A204.1 (cell line): Measurements from ENCODE around the gene CDC20.
"Not testable (repeated sequence)": the region's sequence is repeated elsewhere in the genome, so short reads cannot be mapped to it uniquely, and the experiment has no call there.

Experiments
- FAIRE-seq: peaks from 2 replicates; lab custom pipeline; 2012; peaks lifted over from hg19 to GRCh38; lab: Jason Lieb, UNC

Gene CDC20

DNA sequence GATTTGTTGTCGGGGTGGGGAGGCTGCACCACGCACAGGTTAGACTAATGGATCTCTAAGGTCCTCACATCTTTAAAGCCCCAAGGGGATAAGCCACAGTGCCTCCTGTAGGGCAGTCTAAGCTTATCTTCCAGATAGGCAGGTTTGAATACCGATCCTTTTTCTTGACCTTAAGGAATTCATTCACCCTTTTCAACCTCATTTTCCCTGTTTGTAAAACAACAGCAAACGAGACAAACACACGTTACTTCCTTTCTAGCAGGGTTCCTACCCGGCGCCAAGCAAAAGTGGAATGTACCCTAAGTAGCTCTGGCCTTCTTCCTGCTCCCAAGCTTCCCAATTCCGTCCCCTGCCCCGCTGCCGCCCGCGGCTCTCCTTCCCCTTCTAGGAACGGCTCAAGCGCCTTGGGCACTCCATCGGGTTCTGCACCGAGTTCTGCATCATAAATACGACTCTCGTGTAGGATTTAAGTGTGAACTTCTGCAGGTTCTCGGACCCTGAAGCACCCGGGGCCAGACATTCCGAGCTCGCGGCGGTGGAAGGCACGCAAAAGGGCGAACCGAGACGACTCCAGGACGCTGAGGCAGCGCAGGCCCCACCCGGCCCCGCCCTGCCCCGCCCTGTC lies 548 bp upstream of the CDC20 start:
- no peak for FAIRE-seq

DNA sequence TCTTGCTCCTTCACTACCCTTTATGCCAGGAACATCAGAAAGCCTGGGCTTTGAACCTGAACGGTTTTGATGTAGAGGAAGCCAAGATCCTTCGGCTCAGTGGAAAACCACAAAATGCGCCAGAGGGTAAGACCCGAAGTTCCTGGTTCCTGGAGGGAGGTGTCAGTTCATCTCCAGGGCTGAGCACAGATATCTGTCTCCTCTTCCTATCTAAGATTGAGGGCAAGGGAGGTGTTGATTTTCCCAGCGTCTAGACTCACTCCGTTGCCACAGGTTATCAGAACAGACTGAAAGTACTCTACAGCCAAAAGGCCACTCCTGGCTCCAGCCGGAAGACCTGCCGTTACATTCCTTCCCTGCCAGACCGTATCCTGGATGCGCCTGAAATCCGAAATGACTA lies 915 bp downstream of the CDC20 start:
- no peak for FAIRE-seq

DNA sequence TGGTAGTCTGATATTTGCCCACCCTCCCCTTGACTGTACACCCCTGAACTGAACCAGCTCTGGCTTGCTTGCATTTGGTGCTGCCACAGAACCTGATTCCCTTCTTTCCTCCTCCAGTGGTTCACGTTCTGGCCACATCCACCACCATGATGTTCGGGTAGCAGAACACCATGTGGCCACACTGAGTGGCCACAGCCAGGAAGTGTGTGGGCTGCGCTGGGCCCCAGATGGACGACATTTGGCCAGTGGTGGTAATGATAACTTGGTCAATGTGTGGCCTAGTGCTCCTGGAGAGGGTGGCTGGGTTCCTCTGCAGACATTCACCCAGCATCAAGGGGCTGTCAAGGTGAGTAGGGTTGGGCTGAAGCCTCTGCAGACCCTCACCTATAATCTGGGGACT lies 1.8 kb downstream of the CDC20 start:
- no peak for FAIRE-seq

DNA sequence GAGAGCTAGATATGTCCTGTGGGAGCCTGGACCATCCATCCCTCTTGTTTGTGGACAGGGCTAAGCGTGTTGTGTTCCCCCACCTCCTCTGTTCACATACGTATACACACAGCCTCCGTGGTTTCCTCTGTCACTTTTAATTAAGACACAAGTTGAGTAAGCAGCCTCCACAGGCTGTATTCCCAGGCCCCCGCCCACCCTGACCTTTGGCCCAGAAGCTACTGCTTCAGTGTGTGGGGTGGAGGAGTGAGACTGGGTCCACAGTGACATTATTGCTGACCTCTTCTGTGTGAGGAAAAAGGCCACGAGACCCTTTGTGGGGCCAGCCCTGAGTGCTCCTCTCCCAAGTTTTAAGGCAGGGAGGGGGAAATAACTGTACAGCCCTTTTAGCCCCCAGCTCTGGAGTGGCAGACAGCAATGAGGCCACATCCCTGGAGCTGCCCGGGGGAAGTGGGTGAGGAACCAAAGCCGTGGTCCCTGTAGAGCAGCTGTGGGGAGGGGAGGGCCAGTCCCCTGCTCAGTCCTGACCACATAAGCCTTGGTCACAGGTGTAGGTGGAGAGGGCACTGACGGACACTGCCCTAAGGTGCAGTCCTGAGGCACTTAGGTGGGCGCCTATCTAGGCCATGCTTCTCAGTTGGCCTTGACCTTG lies 4.6 kb downstream of the CDC20 start:
- FAIRE-seq, result no peak

DNA sequence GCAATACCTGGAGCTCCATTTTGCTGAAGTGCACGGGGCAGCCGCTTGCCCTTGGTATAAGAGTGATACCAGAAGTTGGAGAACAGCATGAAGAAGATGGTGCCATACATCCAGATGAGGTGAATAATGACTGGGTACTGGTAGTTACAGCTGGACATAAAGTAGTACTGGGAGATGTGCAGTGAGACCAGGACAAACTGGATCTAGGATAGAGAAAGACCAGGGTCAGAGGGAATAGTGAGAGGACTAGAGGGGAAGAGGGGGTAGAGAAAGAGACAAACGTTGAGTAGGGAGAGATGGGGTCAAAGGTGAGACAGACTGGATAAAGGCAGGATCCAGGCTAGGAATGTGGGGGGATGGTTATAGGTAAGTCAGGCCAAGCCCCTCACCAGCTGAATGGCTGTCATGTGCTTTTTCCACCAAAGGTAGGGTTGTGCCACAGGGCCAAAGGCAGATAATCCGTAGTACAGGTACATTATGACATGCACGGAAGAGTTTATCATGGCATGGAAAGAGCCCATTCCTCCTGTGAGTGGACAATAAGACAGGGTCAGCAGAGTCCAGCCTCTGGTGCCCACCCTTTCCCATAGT lies 5.2 kb downstream of the CDC20 start:
- FAIRE-seq, result no peak

DNA sequence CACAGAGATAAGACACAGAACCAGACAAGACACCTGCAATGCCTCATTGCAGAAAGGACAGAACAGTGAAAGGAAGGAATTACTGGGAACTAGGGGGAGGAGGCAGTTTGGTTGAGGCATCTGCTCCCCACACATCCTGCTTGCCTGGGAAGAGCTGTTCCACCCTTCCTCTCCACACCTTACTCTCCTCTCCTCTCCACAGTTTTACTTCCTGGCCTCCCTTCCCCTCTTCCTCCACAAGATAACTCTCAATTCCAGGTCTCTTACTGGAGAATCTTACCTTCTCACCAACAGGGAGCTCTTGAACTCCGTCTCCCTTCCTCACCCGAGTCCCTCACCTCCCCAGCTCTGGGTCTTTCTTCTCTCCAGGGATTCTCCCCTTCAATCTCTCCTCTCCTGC lies 6.9 kb downstream of the CDC20 start:
- no peak for FAIRE-seq

DNA sequence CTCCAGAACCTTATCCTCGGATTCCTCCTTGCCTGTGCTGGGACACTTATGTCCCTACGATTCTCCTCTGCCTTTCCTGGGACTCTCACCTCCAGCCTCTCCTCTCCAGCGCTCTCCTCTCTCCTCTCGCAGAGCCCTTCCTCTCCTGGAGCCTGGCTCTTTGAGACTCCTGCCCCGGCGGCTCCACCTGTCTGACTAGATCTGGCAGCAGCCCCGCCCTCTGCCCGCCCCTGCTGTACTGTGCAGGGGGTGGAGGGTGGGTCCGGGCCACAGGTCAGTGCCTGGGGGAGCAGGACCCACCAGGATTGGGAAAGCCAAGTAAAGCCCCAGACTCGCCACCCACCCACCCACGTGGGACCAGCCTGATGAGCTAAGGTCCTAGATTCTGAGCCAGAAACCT lies 7.4 kb downstream of the CDC20 start:
- FAIRE-seq, result no peak

DNA sequence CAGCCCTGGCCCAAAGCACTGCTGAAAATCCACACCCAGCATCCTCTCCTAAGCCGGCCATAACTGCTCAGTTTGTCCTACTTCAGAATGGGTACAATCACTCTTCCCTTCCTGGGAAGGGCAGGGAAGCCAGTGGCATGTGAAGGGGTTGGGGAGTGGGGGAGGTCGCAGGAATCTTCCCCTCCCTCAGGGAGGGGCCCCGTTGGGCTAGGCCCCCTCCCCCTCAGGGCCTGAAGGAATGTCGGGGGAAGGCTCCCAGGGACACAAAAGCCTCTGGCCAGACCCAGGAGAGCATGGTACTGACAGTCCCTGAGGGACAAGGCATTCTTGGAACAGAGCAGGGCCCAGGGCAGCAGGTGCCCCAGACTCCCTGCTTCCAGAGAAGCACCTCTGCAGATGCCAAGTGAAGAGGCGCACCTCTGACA lies 7.8 kb downstream of the CDC20 start:
- FAIRE-seq, result no peak

DNA sequence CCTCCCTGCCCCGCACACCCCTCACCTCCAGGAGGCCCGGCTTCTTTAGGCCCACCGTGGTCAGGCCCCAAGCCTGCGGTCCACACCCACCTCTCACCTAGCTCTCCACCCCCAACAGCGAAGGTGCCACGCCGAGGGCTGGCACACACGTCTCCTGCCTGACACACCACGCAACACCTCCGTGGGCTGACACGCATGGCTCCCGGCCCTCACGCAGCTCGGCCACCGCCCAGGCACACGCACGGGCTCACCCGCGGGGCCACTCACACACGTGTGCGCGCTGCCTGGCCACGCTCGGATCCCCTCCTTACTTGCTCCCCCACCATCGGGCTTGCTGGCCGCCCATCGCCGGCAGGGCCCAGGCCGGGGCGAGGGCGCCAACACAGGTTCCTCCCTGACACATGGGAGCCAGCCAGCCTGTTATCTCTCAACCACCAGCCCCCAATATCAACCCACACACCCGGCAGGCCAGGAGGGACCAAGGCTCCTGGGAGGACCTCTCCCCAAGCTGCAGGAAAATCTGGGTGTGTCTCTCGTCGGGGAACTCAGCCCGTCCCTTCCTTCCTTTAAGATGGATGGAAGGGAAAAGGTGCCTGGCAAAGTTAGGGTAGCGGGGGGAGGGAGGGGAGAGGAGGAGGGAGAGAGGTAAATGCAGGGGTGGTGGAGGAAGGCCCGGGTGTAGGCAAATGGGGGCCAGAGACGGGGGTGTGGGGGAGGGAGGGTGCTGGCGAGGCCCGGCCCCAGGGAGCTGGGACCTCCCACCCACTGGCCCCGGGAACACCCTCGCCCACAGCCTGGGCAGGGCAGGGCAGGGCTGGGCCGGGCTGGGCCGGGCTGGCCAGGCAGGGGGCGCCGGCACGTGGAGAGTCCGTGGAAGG lies 8.5 kb downstream of the CDC20 start:
- FAIRE-seq, result no peak

DNA sequence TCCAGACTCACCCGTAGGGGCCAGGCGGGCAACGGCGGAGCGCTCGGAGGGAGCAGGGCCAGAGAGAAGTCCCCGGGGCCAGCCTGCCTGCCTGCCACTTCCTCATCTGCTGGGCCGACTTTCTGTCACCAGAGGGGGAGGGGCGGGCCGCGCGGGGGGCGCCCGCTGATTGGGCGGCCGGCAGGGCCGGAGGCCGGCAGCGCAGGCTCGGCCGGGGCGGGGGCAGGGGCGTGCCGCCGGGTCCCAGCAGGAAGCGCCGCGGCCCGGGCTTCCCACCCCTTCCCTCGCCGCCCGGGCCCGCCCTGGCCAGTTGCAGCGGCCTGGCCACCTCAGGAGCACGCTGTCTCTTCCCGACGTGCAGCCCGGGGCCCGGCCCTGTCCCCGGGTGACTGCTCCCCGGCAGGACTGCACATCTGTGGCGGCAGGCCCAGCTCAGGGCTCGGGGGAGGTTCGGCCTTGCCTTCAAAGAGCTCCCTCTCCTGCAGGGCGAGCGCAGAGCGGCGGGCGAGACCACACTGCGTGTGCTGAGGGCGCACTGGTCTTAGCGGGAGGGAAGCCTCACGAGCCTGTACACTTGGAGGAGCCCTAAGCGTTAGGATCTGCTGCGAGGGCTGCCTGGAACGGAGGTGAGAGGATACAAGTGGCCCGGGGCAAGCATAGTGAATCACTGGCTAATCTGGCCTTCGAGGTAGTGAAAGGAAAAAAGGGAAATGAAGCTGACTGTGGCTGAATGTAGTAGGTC lies 9.3 kb downstream of the CDC20 start, which contains the start of gene ELOVL1:
Gene ELOVL1 (minus strand): TSS at position 108 of the 742 bp plus-strand sequence. CDS start 2,402 bp downstream, outside the sequence.
- FAIRE-seq, result no peak

DNA sequence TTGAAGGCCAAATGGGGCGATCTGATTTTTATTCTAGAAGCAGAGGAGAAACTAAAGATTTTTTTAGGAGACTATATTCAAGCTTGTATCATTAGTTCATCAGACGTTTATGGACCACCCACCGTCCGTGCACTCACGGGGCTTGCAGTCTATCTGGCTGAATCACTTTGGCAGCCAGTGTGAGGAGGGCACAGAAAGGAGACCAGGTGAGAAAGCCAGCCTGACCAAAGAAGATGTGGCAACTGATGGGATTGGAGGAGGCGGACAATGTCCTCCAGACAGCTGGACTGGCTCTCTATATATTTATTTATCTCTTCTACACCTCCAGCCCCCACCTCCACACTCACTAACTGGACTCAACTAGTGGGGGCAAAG lies 9.9 kb downstream of the CDC20 start:
- no peak for FAIRE-seq

DNA sequence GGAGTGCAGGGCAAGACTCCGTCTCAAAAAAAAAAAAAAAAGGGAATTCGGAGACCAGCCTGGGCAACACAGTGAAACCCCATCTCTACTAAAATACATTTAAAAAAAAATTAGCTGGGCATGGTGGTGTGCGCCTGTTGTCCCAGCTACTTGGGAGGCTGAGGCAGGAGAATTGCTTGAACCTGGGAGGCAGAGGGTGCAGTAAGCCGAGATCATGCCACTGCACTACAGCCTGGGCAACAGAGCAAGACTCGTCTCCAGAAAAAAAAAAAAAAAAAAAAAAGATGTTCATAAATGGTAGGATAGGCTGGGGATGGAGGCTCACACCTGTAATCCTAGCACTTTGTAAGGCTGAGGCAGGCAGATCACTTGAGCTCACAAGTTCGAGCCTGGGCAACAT lies 11.0 kb downstream of the CDC20 start:
- FAIRE-seq, result not testable (repeated sequence)

DNA sequence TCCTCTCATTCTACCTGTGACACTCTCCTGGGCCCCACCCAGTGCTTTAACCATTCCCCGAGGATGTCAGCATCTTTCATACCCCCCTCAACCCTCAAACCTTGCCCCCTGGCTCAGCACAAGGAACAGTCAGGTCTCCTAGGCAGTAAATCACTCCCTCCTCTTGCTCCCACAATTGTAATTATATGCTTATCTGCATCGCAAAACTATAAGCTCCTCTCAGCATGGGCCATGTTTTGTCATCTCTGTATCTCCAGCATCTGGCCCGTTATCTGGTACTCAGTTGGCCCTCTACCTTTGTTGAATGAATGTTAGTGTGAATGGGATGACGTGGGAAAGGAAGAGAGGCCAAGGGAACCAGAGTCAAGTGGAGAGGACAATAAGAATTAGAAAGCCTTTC lies 11.8 kb downstream of the CDC20 start:
- FAIRE-seq, result no peak

DNA sequence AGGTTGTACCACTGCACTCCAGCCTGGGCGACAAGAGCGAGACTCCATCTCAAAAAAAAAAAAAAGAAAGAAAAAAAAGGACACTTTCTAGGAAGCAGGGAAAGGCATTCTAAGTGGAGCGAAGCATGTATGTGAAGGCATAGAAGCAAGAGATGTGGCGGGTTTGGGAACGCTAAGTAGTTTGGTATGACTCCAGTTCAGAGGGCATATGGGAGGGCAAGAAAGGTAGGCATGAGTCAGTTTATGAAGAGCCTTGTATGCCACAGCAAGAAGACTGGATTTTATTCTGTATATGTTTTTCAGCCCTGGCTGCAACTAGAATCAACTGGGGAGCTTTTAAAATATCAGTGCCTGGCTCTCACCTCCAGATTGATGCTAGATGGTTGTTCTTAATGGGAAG lies 13.4 kb downstream of the CDC20 start:
- no peak for FAIRE-seq

DNA sequence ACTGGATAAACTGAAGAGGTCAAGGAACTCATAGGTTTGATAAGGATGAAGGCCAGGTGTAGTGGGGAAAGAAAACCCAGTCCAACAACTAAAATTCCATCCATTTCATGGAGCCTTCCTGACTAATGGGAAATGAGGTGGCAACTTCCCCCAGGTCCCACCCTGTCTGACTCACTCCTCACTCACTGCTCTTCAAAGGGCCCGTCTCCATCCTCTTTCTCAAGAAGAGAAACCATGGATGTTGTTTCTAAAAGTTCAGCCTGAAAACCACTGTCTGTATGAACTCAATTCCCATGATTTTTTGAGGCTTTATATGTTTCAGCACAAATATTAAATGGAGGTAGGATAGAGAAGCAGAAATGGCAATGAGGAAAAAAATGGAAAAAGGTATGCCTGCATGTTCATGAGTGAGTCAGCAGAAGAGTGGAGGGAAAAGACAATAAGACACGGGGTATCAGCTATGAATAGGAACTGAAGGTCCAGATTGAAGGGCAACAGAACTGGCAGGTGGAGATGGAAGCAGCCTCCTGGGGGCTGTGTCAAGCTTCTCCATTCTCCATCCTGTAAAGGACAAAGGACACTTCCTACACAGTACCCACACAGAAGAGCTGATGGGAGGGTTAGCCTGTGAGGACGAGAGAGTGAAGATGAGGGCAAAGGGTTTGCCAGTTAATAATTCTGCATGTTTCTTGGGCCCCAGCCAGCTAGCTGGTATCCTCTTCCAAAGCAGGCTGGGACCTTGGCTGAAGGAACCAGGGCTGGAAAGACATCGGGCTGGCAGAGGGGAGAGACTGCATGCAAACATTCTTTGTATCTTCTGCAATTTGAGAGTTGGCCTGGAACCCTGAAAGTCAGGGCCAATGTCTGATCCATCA lies 14.5 kb downstream of the CDC20 start:
- no peak for FAIRE-seq

DNA sequence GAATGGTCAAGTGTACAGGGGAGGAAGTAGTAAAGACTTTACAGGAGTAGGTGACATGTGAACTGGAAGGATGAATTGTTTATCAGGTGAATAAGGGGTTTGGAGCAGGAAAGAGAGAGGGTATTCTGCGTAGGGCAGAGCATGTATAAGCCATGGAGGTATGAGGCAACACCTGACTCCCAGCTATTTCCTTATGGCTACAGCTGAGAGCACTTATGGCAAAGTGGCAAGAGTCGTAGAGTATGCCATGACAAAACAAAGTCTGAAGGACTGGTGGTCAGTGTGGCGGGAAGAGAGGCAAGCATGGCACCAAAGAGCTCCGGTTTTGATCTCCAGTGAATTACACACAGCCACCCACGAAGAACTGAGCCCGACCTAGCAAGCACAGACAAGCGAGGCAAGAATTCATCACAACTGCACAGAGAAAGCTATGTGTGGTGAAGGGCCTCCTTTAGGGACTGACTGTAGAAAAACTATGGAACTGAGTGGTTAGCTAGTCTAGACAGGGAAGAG lies 18.0 kb downstream of the CDC20 start:
- FAIRE-seq, result no peak

DNA sequence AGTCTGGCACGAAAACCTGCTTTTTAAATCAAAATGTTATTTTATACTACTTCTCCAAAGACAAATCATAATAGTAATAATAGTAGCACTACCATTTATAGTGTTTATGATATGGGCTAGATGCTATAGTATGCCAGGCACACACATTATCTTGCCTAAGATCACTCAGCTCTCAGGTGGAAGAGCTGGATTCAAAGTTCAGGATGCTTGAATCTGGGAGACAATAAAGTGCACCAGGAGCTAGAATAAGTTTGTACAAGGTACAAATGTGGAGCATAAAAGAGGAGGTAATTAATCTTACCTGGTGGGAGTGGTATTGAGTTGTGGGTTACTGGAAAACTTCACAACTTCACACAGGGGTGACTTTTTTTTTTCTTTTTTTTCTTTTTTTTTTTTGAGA lies 19.1 kb downstream of the CDC20 start:
- FAIRE-seq, result no peak

DNA sequence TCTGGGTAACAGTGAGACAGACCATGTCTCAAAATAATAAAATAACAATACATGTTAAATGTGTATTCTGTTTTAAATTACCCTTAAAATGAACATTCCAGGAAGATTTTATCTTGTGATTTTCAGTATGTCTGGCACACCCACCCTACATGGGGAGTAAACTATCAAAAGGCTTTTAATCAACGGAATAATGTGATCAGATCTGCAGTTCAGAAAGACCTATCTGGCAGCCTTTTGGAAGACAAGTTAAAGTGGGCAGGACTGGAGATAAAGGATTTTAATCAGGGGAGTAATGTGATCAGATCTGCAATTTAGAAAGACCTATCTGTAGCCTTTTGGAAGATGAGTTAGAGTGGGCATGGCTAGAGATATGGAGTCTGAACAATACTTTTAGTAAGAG lies 20.7 kb downstream of the CDC20 start:
- FAIRE-seq, result no peak

DNA sequence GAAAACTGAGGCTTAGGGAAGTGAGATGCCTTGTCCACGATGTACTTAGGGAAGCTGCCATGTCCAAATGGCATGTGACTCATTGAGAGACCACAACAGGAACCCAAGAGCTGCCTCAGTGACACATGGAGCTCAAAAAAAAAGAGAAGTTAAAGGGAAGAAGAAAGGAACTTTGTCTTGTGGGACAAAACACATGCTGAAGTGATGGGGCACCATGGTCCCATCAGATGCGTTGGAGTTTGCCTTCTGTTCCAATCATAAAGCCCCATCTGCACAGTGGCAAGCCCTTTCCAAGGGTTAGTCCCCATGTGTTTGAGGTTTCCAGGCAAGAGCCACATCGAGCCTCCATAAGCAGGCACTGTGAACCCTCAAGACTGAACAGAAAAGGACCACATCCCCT lies 22.8 kb downstream of the CDC20 start:
- no peak for FAIRE-seq

DNA sequence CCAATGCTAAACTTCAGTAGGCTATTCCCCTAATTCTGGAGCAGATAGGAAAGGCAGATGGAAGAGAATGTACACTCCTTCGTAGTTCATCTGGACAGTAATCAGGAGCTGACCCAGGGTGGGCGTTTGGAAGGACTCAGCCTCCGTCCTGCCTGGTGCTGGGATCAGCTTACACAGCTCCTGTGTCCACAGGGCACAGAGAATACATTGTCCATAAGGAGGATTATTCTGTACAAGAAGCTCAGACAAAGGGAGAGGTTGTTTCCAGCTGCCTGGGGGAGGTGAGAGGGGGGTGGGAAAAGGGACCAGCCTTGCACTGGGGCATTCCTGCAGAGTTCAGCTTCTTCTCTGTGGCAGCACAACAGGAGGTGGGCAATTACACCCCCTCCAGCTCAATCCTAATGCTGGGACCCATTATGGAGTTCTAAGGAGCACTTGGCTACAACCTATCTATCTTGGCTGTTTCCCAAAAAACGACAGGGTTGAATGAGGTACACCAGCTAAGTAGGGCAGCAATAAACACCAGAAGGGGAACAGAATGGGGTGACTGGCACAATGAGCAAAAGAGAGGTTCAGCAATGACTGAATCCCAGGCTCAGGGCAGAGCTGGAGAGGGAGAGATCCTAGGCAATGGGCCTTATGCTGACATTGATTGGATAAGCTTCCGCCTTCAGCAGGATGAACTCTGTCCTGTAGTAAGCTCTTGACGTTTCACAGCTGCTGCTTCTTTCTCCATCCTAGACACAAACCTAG lies 23.4 kb downstream of the CDC20 start:
- no peak for FAIRE-seq
